ENCODE data around the gene TMEM63C.
"Not testable (repeated sequence)": the region's sequence is repeated elsewhere in the genome, so short reads cannot be mapped to it uniquely, and the experiment has no call there.

Gene TMEM63C

DNA sequence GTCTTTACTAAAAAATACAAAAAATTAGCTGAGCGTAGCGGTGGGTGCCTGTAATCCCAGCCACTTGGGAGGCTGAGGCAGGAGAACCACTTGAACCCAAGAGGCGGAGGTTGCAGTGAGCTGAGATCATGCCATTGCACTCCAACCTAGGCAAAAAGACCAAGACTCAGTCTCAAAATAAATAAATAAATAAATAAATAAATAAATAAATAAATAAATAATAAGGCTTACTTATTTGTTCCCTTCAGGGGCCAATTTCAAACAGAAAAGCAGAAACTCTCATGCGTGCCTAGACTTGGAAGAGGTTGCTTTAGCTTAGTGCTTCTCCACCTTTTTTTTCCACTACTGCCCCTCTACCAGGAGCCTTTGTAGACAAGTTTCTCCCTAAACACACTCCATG lies 99.3 kb downstream of the TMEM63C start:
- DNase-seq (ENCODE audit: low spot score), result not testable (repeated sequence)

DNA sequence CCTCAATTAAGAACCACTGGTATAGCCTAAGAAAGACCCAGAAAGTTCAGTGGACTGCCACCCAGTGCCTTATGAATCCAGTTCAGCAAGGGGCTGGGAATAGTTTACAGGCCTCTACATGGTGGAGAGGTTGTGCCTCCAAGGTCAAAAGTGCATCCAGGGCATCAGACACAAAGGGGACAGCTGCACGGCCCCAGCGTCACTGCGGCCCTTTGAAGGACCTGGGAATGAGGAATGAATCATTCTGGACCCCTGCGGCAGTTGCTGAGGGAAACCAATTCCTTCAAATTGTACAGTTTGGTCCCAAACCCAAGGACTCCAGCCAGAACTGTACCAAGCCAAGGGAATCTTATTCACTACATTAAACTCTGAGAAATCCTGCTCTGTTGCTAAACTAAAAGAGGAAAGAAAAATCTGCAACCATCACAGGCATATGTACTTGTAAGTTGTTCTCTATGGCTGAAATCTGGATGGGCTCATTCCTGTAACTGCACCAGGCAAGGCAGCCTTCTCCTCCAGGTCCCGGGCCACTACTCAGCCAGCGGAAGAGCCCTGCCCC lies 100.3 kb downstream of the TMEM63C start:
- DNase-seq (ENCODE audit: low spot score), result no peak

DNA sequence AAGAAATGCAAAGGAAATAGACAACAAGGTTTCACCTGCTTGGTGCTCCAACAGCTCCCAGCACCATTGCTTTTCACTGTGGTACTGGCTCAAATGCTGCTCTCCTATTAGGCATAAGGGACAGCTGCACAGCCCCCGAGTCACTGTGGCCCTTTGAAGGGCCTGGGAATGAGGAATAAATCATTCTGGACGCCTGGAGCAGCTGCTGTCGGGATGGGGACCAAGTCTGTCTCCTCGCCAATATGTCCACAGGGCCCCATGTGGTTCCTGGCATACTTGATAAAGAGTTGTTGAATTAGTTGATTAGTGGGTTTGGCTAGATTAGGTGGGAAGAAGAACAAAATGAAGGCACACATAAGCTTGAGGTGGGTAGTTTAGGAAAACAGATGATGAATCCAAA lies 102.5 kb downstream of the TMEM63C start:
- DNase-seq (ENCODE audit: low spot score), result no peak

DNA sequence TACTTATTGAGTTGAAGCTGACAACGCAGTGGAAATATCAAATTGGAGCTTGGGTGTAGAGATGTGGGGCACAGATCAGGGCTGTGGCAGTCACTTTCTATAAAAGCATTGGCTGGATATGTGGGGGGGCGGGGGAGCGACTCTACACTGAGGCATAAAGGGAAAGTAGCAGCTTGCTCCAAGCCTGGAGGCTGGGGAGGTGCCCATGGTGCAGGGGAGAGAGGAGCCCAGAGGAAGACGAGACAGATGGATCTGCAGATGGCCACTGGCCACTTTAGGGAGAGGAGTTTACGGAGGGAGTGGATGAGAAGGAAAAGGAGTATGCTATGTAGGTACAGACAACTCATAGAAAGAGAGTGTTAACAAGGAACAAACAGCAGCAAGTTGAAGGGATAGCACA lies 102.9 kb downstream of the TMEM63C start:
- no peak for DNase-seq (ENCODE audit: low spot score)

DNA sequence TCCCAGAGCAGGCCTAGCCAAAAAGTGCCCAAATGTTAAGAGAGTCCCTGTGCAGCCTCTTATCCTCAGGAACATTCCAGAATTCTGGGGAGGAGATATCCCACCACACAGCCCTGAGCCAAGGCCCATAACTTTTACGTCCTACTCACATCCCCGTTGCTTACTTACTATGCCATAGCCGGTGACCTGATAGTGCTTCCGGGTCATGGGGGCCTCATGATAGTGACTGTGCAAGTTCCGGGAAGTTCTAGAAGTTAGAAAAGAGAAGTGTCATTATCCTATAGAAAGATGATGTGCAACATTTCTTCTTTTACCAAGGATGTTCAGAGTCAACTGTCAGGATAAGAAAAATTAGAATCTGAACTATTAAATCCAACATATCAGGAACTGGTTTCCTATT lies 105.0 kb downstream of the TMEM63C start:
- no peak for DNase-seq (ENCODE audit: low spot score)

DNA sequence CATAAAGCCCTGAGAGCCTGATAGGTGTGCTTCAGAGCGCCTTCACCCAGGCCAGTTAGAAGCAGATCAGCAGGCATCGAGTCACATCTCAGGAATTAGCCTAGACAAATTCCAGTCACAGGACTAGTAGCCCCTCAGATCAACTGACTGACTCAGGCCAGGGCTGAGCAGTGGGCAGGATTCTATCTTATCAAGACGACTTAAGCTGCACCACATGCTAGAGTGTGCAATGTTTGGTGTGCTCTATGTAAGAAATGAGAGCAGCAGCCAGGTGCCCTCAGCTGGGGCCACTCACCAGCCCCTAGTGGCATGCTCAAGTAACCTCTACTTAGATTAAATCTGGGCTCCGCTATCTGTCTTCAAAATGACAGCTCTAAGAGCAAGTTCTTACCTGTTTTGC lies 109.1 kb downstream of the TMEM63C start:
- DNase-seq (ENCODE audit: low spot score), result no peak

DNA sequence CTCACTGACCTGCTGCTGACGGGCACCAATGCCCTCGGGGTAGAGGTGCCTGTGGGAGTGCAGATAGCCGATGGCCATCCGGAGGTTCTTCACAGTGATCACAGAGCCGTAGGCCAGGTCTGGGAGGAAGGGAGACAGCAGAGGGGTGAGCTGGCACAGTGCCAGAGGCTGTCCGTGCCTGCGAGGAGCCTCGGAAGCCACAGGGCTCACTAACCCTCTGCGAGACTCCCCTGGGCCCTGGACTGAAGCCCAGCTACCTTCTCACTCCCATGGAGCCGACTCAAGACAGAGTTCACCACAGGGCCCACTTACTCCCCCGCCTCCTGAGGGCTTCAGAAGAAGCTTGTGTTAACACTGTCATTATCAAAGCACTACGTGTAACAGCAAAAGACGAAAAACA lies 114.6 kb downstream of the TMEM63C start:
- no peak for DNase-seq (ENCODE audit: low spot score)

DNA sequence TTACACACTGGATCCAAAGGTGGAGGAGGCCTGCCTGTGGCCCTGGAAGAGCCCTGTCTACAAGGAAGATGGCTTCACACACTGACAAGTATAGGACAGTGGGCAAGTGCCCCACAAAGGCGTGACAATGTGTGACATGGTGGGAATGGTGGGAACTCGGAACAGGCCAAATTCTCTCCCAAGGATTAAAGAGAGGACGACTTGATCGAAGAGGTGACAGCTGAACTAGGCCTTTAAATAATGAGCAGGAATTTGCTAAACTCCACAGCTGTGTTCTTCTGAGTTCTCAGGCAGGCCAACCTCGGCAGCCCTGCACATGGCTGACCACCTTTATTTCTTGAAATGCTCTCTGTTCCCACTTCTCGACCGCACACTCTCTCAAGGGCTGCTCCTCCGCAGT lies 115.3 kb downstream of the TMEM63C start:
- no peak for DNase-seq (ENCODE audit: low spot score)

DNA sequence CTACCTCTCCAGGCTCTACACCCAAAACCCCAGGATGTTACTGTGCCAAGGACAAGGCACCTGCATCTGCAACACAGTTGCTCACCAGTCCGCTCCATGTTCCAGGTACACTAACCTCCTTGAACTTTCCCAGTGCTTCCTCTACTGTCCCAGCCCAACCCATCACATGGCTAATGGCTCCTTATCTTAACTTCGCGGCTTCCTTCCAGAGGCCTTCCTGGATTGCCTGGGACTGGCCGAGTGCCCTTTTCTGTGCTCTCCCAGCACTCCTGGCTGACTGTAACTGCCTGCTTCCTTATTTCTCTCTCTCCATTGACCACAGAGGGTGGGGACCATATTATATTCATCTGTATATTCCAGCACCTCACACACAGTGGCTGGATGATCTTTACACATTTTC lies 118.2 kb downstream of the TMEM63C start:
- DNase-seq (ENCODE audit: low spot score), result no peak

DNA sequence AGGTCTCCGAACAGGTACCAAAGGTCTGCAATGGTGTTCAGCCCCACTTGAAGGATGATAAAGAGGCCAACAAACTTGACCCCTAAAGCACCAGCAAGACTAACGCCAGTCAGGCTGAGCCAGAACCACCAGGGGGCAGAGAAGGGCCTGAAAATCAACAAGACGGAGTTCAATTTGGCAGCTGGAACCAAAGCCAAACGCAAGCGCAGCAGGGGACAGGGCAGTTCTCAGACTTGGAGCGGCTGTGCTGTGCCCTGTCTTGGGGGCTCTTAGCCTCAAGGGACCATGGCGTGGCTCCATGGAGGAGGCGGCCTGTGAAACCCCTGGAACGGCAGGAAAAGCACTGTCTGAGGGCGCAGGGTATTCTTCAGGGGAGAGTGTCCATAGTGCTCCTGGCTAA lies 119.5 kb downstream of the TMEM63C start:
- DNase-seq (ENCODE audit: low spot score), result peak; percentile 71

DNA sequence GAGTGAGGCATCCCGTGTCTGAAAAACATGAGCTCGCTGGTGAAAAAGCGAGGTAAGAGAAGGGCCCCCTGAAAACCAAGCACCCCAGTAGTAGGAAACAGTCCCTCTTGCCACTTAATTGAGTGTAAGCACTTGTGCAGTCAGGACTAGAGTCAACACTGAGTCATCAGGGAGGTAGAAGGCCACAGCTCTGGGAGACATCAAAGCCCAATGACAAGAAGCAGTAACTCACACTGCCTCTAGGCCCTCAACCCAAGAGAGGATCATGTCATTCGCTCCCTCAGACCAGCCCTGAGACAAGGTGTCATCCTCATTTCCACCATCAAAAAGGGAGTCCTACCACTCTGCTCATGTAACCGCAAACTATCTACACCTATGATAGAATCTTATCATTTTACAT lies 121.3 kb downstream of the TMEM63C start:
- peak; percentile 64 for DNase-seq (ENCODE audit: low spot score)

DNA sequence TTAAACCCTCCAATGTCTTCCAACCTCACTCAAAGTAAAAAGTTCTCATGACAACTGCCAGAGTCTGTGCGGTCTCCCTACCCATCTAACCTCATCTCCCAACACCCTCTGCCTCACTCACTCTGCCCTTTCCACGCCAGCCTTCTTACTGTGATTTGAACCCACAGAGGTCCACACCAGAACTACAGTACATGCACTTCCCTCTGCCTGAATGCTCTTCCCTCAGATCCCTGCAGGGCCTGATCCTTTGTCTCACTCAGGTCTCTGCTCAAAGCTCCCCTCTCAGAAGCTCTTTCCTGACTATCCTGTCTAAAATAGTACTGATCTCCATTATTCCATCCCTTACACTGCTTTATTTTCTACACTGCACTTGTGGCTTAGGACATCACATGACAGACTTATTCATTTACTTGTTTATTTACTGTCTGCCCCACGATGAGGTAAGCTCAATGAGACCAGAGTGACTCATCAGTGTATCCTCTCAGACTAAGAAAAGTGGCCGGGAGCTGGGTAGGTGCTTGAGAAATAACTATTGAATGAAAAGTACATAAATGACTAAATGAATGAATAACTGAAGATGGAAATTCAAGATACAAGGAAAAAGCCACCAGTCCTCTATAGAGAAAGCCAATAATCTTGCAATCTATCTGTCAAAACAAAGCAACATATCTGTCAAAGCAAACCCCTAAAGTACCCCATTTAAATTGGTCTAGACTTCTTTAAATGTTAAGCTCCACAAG lies 122.0 kb downstream of the TMEM63C start:
- peak; percentile 85 for DNase-seq (ENCODE audit: low spot score)

DNA sequence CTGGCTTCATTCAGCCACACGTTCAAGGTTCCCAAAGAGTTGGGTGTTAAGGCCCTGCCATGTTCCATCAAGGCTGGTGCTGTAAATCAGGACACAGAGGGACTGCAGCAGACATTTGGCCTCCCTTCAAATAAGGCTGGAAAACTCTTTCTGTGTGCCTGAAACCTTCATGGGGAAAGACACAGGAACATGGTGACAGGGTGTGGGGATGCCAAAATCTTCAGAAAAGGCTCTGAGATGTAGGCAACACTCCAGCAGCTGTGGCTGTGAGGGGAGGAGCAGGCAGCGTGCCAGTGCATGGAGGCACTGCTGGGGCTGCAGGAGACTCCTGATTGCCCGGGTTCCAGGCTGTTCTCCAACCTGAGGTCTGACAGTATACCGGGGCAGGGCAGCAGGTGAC lies 124.1 kb downstream of the TMEM63C start:
- DNase-seq (ENCODE audit: low spot score), result no peak

DNA sequence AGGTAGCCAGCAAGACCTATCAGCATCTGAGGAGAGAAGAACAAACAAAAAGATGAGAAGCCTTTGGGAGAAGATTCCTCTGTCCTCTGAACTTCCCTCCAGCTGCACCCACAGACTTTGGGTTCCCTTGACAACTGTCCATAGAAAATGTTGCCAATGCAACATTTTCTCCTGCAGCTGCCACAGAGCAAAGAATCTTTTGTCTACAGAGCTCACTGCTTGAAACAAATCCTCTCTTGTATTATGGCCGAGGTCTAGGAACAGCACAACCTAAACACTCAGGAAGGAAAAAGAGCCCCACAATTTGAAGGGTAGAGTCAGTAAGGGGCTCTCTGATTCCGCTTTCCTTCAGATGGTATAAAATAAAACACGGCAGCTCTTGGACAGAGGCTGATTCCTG lies 124.8 kb downstream of the TMEM63C start:
- DNase-seq (ENCODE audit: low spot score), result no peak

DNA sequence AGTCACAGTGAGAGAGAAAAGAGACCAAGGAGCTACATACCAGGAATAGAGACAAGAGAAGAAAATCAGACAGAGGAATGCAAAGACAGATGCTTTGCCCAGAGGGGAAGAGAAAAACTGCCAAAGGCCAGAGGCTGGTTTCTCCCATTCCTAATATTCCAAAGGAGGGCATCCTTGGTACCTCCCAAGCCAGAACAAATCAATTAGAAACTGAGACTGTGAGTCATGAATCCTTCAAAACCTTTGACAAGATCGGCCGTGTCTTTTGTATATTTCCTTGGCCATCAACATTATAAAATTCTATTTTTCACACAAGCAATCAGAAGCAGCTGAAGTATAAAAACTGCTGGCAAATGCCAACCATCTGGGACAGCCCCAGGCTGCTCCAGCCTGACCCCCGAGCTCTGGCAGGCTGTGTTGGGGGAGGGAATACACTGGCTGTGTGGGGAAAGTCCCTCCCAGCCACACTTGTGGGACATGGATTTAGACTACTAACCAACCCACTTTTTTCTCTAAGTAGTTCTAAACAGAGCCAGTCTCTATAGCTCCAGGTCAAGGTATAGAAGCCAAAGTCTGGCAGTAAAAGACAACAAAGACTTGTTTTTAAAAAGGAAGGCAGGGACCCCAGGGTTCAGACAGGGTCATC lies 125.4 kb downstream of the TMEM63C start:
- DNase-seq (ENCODE audit: low spot score), result no peak
